ENCODE data around the gene GSTM3.
"Not testable (repeated sequence)": the region's sequence is repeated elsewhere in the genome, so short reads cannot be mapped to it uniquely, and the experiment has no call there.

Gene GSTM3

GRCh38 chr1:109725510-109725909 is 15.3 kb downstream of the GSTM3 start:
- DNase-seq = no peak

- no peak for DNase-seq
Observed at GRCh38 chr1:109724933-109725332, 15.9 kb downstream of the GSTM3 start.

GRCh38 chr1:109722908-109723691 is 17.7 kb downstream of the GSTM3 start:
- DNase-seq = no peak

GRCh38 chr1:109721971-109722370 is 18.9 kb downstream of the GSTM3 start:
- no peak for DNase-seq

- DNase-seq = no peak
Observed at GRCh38 chr1:109721042-109721441, 19.8 kb downstream of the GSTM3 start.

GRCh38 chr1:109719337-109719837 is 21.5 kb downstream of the GSTM3 start:
- no peak for DNase-seq

GRCh38 chr1:109718495-109718894 is 22.3 kb downstream of the GSTM3 start:
- no peak for DNase-seq

GRCh38 chr1:109717729-109718128 is 23.1 kb downstream of the GSTM3 start:
- no peak for DNase-seq

GRCh38 chr1:109716570-109717090 is 24.2 kb downstream of the GSTM3 start:
- DNase-seq = no peak

- DNase-seq = no peak
Observed at GRCh38 chr1:109716121-109716520, 24.7 kb downstream of the GSTM3 start.

- DNase-seq = no peak
Observed at GRCh38 chr1:109714661-109715372, 26.0 kb downstream of the GSTM3 start.

GRCh38 chr1:109713636-109714035 is 27.2 kb downstream of the GSTM3 start:
- no peak for DNase-seq

- DNase-seq = no peak
Observed at GRCh38 chr1:109712321-109712864, 28.4 kb downstream of the GSTM3 start.

- not testable (repeated sequence) for DNase-seq
Observed at GRCh38 chr1:109711593-109712320, 29.1 kb downstream of the GSTM3 start, which contains the start of gene GSTM5. Gene GSTM5, plus strand, starts transcription at chr1:109712251. Its CDS starts 62 bp downstream, at chr1:109712313.

GRCh38 chr1:109709822-109710221 is 31.0 kb downstream of the GSTM3 start:
- not testable (repeated sequence) for DNase-seq

- not testable (repeated sequence) for DNase-seq
Observed at GRCh38 chr1:109708949-109709348, 31.9 kb downstream of the GSTM3 start.

GRCh38 chr1:109705411-109705810 is 35.4 kb downstream of the GSTM3 start:
- no peak for DNase-seq

- DNase-seq = no peak
Observed at GRCh38 chr1:109704173-109704572, 36.7 kb downstream of the GSTM3 start.

- not testable (repeated sequence) for DNase-seq
Observed at GRCh38 chr1:109702940-109703339, 37.9 kb downstream of the GSTM3 start.

GRCh38 chr1:109697861-109698260 is 43.0 kb downstream of the GSTM3 start:
- not testable (repeated sequence) for DNase-seq

- no peak for DNase-seq
Observed at GRCh38 chr1:109697066-109697465, 43.8 kb downstream of the GSTM3 start.

GRCh38 chr1:109695138-109695537 is 45.7 kb downstream of the GSTM3 start:
- DNase-seq = not testable (repeated sequence)

- not testable (repeated sequence) for DNase-seq
Observed at GRCh38 chr1:109694400-109694799, 46.4 kb downstream of the GSTM3 start.

All from Kasumi-1 (cell line).